SH-SY5Y (cell line): ENCODE data around the gene GCK.

ENCODE experiments used
- GATA2 ChIP-seq: IDR thresholded peaks from 2 replicates; pipeline ENCODE4 v1.6.1; 2011; ENCODE audit warnings: mild to moderate bottlenecking, low read depth, low read length
- GATA3 ChIP-seq: IDR thresholded peaks from 2 replicates; pipeline ENCODE4 v1.6.1; 2011; ENCODE audit warnings: low read depth, mild to moderate bottlenecking, low read length, moderate library complexity

Gene GCK

DNA sequence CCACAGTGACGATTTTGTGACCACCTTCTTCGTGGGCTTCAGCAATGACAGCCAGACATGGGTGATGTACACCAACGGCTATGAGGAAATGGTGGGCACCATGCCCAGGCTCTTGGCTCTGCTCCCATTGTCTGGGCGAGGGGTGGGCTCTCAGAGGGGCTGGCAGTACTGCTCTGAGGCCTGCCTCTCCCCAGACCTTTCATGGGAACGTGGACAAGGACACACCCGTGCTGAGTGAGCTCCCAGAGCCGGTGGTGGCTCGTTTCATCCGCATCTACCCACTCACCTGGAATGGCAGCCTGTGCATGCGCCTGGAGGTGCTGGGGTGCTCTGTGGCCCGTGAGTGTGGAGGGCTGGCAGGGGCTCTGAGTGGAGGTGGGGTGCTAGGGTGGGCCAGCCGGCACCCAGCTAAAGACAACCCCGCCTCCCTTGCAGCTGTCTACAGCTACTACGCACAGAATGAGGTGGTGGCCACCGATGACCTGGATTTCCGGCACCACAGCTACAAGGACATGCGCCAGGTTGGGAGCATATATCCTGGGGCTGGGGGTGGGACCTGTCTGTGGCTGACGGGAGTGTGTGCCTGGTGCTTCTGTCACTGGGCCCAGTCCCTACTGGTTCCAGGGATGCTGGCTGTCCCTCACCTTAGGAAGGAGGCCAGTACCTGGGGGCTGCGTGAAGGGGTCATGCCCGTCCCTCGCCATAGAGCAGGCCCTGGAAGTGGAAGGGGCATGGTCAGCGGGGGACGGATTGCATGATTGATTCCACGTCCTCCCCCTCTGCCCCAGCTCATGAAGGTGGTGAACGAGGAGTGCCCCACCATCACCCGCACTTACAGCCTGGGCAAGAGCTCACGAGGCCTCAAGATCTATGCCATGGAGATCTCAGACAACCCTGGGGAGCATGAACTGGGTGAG is 78.3 kb downstream of the GCK start:
- TF ChIP-seq GATA3 (no peak), GATA2 (no peak)

DNA sequence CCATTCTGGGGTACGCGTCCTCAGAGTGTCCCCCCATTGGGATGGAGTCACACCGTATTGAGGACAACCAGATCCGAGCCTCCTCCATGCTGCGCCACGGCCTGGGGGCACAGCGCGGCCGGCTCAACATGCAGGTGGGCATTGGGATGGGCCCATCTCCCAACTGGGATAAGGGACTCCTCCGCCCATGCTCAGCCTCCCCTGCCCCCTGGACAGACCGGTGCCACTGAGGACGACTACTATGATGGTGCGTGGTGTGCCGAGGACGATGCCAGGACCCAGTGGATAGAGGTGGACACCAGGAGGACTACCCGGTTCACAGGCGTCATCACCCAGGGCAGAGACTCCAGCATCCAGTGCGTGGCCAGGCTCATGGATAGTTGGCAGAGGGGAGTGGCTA is 79.2 kb downstream of the GCK start:
- TF ChIP-seq GATA3 (no peak), GATA2 (no peak)

DNA sequence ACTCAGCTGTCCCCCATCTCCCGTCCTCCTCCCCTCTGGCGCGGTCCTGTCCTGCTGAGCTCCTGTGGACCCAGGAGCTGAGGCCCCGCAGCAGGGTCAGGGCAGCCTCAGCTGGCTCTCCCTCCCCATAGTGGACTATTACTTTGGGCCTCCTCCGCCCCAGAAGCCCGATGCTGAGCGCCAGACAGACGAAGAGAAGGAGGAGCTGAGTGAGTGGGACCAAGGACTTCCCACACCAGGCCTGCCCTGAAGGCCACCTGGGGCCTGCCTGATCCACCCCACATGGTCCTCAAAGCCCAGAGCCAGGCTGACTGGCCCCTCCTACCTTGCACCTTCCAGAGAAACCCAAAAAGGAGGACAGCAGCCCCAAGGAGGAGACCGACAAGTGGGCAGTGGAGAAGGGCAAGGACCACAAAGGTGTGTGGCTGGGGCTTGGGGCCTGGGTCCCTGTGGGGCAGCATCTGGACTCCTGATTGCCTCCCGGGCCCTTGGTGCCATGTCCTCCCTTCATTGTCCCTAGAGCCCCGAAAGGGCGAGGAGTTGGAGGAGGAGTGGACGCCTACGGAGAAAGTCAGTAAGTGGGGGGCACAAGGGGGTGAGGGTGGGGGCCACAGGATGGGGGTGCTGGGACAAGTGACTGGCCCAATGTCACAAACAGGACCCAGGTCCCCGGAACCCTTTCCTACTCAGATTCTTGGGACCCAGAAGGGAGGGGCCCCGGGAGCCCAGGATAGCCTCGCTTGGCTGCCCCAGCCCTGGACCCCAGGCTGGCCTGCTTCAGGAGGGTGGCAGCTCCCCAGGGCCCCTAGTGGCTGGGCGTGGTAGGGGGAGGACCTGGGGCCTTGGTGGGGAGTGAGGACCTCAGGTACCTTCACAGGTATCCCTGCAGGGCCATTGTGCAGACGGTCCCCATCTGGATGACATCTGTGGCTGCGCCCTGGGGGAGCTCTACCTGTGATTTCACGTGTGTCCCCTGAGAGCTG is 80.2 kb downstream of the GCK start:
- TF ChIP-seq GATA3 = no peak
- no peak for TF ChIP-seq GATA2

DNA sequence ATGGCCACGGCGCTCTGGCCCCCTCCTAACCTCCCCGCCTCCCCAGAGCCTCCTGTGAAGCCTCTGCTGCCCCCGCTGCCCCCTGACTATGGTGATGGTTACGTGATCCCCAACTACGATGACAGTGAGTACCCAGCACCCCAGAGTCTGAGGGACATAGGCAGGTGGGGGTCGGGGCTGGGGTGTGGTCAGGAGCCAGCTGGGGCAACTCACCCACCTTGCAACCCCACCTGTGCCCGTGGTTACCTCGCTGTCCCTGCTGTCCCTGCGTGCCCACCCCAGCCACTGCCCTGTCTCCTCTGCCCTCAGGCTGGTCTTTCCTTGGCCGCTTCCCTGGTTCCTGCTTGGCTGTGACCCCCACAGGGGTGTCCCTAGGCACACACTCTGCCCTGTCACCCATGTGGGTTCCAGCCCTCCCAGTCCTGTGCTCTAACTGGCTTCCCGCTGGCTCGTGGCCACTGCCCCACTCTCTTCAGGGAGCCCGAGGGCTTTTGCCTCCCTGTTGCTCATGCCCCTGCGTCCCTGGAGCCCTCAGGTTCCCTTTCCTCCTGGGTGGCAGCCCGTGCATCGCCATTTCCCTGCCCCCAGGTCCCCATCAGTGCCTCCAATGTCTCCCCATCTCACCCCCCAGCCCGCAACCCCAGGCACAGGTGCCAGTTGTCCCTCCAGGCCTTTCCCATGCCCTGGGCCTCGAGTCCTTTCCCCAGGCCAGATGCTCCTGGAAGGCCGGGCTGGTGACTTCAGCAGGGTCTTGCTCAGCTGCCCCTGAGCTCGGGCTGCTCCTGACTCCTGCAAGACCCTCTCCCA is 81.1 kb downstream of the GCK start:
- TF ChIP-seq GATA2 = no peak
- no peak for TF ChIP-seq GATA3

DNA sequence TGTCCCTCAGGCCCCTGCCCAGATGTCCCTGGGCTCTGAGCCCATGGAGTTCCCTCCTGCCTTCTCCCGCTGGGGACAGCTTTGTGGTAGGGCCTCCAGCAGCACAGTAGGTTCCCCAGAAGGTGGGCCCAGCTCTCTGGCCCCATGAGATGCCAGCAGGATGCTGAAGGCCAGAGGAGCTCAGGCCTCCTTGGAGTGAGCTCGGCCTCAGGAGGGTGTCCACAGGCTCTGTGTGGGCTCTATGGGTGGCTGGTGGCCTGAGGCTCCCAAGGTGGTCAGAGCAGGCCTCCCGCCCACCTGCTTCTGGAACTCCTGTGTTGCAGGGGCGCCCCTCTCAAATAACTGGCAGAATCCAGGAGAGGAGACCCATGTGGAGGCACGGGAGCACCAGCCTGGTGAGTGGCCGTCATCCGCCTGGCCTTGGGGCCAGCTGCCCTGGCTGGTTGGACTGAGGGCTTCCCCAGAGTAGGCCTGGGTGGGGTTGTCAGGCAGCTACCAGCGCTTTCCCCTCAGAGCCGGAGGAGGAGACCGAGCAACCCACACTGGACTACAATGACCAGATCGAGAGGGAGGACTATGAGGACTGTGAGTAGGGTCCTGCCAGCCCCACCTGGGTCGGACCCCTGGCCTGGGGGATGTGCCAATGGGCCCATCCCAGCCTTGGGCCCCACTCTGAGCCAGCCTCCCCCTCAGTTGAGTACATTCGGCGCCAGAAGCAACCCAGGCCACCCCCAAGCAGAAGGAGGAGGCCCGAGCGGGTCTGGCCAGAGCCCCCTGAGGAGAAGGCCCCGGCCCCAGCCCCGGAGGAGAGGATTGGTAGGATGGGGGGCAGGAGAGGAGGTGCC is 81.9 kb downstream of the GCK start:
- TF ChIP-seq GATA3 = no peak
- TF ChIP-seq GATA2 = no peak

GRCh38 chr7:44106311-44107065 is 82.8 kb downstream of the GCK start:
- TF ChIP-seq GATA2 (no peak), GATA3 (no peak)

DNA sequence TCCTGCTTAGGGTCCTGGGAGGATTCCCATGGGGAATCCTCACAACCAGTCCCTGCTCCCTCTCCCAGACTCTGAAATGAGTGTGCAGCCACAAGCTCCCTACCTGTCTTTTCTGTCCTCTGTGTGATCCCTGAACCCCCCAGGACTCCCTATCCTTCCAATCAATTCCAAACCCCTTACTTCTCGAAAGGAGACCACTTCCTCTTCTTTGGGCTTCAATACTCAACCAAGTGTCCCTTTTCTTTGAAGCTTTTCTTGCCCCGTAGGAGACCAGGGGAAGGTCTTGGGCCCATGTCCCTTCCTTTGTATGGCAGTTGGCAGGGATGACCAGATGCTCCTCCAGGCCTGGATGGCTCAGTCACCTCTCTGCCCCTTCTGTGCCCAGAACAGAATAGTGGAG is 83.4 kb downstream of the GCK start:
- no peak for TF ChIP-seq GATA2
- TF ChIP-seq GATA3 = no peak

DNA sequence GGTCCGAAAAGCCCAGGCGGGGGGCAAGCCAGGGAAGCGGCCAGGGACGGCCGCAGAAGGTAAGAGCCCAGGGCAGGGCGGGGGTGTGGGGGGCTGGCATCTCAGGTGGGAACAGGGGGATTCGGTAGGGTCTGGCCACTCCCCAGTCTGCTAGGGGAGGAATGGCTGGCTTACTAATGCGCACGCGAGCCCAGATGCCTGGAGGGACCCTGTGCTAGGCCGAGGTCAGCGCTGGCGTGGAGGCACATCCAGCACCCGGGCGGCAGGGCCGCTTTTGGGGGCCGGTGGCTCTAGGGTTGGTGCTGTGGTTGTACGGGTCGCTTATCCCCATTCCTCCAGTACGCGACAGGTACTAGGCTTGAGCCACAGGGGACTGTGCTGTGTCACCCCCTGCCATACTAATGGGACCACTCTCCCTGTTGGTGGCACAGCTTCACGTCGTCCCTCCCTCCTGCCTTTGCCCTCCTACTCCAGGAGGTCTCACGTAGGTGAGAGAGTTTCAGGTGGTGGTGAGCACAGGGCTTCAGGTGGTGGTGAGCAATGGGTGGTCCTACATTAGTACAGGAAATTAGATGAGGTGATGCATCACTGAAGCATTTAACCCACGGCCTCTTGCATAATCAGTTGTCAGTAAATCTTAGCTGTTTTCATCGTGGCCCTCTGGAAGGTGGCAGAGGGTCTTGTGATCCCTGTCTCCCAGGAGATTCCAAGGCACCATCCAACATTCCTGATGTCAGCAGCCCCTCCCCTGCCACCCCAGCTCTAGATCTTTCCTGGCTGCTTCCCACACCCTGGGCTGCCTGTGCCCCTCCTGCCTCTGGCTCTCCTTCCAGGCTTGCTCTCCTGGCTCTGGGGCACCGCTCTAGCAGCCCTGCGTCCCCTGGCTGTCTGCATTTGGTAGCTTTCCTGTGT is 84.1 kb downstream of the GCK start:
- TF ChIP-seq GATA2 (no peak; the same call in 1 of the 2 replicates), GATA3 (no peak)

DNA sequence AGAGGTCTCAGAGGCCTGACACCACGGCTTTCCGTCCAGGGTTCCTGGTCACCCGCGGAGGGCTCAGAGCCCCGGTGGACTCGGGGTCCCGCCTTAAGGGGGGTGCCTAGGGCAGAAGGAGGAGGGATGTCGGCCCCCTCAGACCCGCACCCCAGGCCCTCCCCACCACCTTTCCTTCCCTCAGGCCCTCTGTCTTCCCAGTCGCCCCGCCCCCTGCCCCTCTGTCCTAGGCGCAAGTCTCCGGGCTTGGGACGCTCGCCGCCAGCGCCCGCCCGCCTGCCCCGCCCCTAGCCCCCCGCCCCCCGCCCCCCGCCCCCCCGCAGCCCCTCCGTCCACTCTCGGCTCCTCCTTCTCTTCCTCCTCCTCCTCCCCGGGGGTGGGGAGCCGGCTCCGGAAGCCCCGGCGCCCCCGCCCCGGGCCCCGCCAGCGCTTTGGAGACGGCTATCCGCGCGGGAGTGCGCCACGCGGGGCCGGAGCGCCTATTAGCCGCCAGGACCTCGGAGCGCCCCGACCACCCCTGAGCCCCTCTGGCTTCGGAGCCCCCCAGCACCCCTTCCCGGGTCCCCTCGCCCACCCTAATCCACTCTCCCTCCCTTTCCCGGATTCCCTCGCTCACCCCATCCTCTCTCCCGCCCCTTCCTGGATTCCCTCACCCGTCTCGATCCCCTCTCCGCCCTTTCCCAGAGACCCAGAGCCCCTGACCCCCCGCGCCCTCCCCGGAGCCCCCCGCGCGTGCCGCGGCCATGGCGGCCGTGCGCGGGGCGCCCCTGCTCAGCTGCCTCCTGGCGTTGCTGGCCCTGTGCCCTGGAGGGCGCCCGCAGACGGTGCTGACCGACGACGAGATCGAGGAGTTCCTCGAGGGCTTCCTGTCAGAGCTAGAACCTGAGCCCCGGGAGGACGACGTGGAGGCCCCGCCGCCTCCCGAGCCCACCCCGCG is 85.0 kb downstream of the GCK start, which contains the start of gene AEBP1:
Gene AEBP1 (plus strand): TSS at position 423 of the 937 bp plus-strand sequence. CDS start 321 bp downstream, at position 744.
- TF ChIP-seq GATA2 (no peak), GATA3 (no peak)

GRCh38 chr7:44103566-44103922 is 85.7 kb downstream of the GCK start:
- no peak for TF ChIP-seq GATA3
- TF ChIP-seq GATA2 = no peak
